K562 (cell line): ENCODE measurements around the gene SERPINE3. TPM values are rescaled to one million over a fixed set of nuclear protein-coding genes. Genes with fewer than 3 reads are reported as not detected.

ENCODE experiments used
- ATAC-seq: fragments of 200-7000 bp; cut with Tn5 transposase; 3 replicates; pipeline ENCODE4 v1.9.1; 2020; ENCODE audit warnings: moderate library complexity
- BruUV-seq: library from RNA; stranded (reverse); fragments of 400-500 nt; replicated peaks from 2 replicates; lab custom pipeline; 2021; lab: Mats Ljungman, UMichigan
- CTCF ChIA-PET: fragments of 300-600 bp; formaldehyde crosslinking; extraction: SDS; loops from one replicate; lab custom pipeline; 2021; ENCODE audit warnings: low intra/inter-chr PET ratio; lab: Yijun Ruan, JAX
- POLR2A ChIA-PET: fragments of 300-600, 350-650 bp; sonication (Branson Sonifier 250); formaldehyde crosslinking; extraction: SDS; loops from one replicate; lab custom pipeline; 2021; ENCODE audit warnings: antibody characterized with exemption, inconsistent platforms; lab: Yijun Ruan, JAX
- DNase-seq, 4 experiments: peaks; one replicate each; pipeline versions ENCODE4 v3.0.0 to v3.0.0-alpha.2; 2011 to 2018; ENCODE audit warnings: low spot score in 3 of 4, mixed read lengths in 3 of 4; ENCODE audit errors: extremely low read depth in 1 of 4
- FAIRE-seq: peaks from 2 replicates; lab custom pipeline; 2011; peaks lifted over from hg19 to GRCh38; lab: Jason Lieb, UNC
- H2AFZ ChIP-seq: 2 replicates; pipeline ENCODE4 v1.6.0; 2011; ENCODE audit warnings: low read depth, low read length, control low read depth, inconsistent platforms
- H3K27ac ChIP-seq: fragments of 200-600 bp; 3 replicates; pipeline ENCODE4 v1.8.0; 2011; ENCODE audit warnings: low read depth, mild to moderate bottlenecking, control low read depth, inconsistent platforms, low read length, moderate library complexity, mixed read lengths; ENCODE audit errors: extremely low read depth
- H3K27me3 ChIP-seq, 2 experiments: fragments of 300-600 bp in 1 of 2; 2 replicates in 1 of 2; 3 replicates in 1 of 2; pipeline versions ENCODE4 v1.6.0 to v1.8.0; 2011; ENCODE audit warnings: inconsistent platforms in 2 of 2, low read length in 2 of 2, mild to moderate bottlenecking in 1 of 2, mixed read lengths in 1 of 2, moderate library complexity in 1 of 2; ENCODE audit not compliant: control insufficient read depth in 2 of 2, insufficient read depth in 2 of 2
- H3K36me3 ChIP-seq: fragments of 300-600 bp; 3 replicates; pipeline ENCODE4 v1.8.0; 2011; ENCODE audit warnings: mild to moderate bottlenecking, low read length, inconsistent platforms; ENCODE audit not compliant: control insufficient read depth, insufficient read depth
- H3K4me1 ChIP-seq, 2 experiments: fragments of 200-600 bp in 1 of 2; replicated peaks in 1 of 2; 2 replicates in 1 of 2; 3 replicates in 1 of 2; pipeline versions ENCODE4 v1.5.1 to v1.8.0; 2011; ENCODE audit warnings: inconsistent platforms in 2 of 2, low read length in 2 of 2, mild to moderate bottlenecking in 1 of 2, mixed read lengths in 1 of 2, moderate library complexity in 1 of 2; ENCODE audit not compliant: control insufficient read depth in 2 of 2, insufficient read depth in 2 of 2
- H3K4me2 ChIP-seq: 2 replicates; pipeline ENCODE4 v1.6.1; 2011; ENCODE audit warnings: low read length, control low read depth, inconsistent platforms, mixed read lengths; ENCODE audit not compliant: insufficient read depth
- H3K4me3 ChIP-seq: fragments of 200-600 bp; sonication (generic), shearing (Covaris generic); 2 replicates; pipeline ENCODE4 v1.5.1; 2016; ENCODE audit warnings: control low read depth, inconsistent platforms
- H3K79me2 ChIP-seq: fragments of 200-600 bp; 3 replicates; pipeline ENCODE4 v1.8.0; 2011; ENCODE audit warnings: low read length, inconsistent platforms; ENCODE audit not compliant: control insufficient read depth, insufficient read depth
- H3K9ac ChIP-seq, 2 experiments: 2 replicates each; pipeline versions ENCODE4 v1.6.0 to v1.6.1; 2011; ENCODE audit warnings: low read depth in 2 of 2, low read length in 2 of 2, control low read depth in 1 of 2, inconsistent platforms in 1 of 2, mild to moderate bottlenecking in 1 of 2, mixed read lengths in 1 of 2; ENCODE audit not compliant: insufficient read depth in 1 of 2
- H3K9me1 ChIP-seq: one replicate; pipeline ENCODE4 v1.6.0; 2011; ENCODE audit warnings: inconsistent platforms, mild to moderate bottlenecking, low read length, moderate library complexity; ENCODE audit not compliant: control insufficient read depth, insufficient read depth
- H3K9me3 ChIP-seq: replicated peaks from 2 replicates; pipeline ENCODE4 v1.5.1; 2011; ENCODE audit warnings: low read depth, low read length, inconsistent platforms; ENCODE audit not compliant: control insufficient read depth, insufficient read depth
- H4K20me1 ChIP-seq: replicated peaks from 2 replicates; pipeline ENCODE4 v1.6.1; 2011; ENCODE audit warnings: low read length, inconsistent platforms, mixed read lengths; ENCODE audit not compliant: control insufficient read depth, insufficient read depth
- CBFA2T2 ChIP-seq: fragments of 450-650 bp; conservative IDR thresholded peaks from 2 replicates; pipeline ENCODE4 v1.6.1; 2017; ENCODE audit warnings: mild to moderate bottlenecking
- DIDO1 ChIP-seq: fragments of 450-650 bp; IDR thresholded peaks from 2 replicates; pipeline ENCODE4 v1.6.1; 2016; ENCODE audit warnings: low read depth, missing biosample characterization, missing genetic modification characterization
- HEY1 ChIP-seq: fragments of 250-450 bp; sonication (Bioruptor Pico); IDR thresholded peaks from 2 replicates; pipeline ENCODE4 v1.5.0; 2020; ENCODE audit warnings: mild to moderate bottlenecking, moderate library complexity, borderline replicate concordance
- KLF10 ChIP-seq: fragments of 250-450 bp; sonication (Bioruptor Pico); IDR thresholded peaks from 2 replicates; pipeline ENCODE4 v1.6.1; 2021; ENCODE audit warnings: matching md5 sums
- MAFG ChIP-seq: fragments of 450-650 bp; conservative IDR thresholded peaks from 2 replicates; pipeline ENCODE4 v1.6.1; 2016; ENCODE audit warnings: missing genetic modification characterization, missing compliant biosample characterization
- PCBP1 ChIP-seq: fragments of 200-400 bp; formaldehyde crosslinking; IDR thresholded peaks from 2 replicates; pipeline ENCODE4 v1.6.1; 2018; ENCODE audit warnings: mild to moderate bottlenecking, low read depth, low read length; ENCODE audit not compliant: poor library complexity, severe bottlenecking
- PPARD ChIP-seq: fragments of 250-450 bp; sonication (Bioruptor Pico); IDR thresholded peaks from 2 replicates; pipeline ENCODE4 v1.8.0; 2022; ENCODE audit warnings: inconsistent platforms, mild to moderate bottlenecking, moderate library complexity
- RBBP5 ChIP-seq: fragments of 200-600 bp; sonication (generic); IDR thresholded peaks from 2 replicates; pipeline ENCODE4 v1.6.1; 2012; ENCODE audit warnings: borderline replicate concordance, mild to moderate bottlenecking, low read length, control low read depth, inconsistent platforms; ENCODE audit not compliant: insufficient read depth, poor library complexity, severe bottlenecking
- RFX1 ChIP-seq: fragments of 450-650 bp; IDR thresholded peaks from 2 replicates; pipeline ENCODE4 v1.6.1; 2016; ENCODE audit warnings: mild to moderate bottlenecking, moderate library complexity
- RNF2 ChIP-seq: sonication (generic); IDR thresholded peaks from 2 replicates; pipeline ENCODE4 v1.6.1; 2016
- SMAD4 ChIP-seq: fragments of 250-450 bp; sonication (Bioruptor Pico); conservative IDR thresholded peaks from 2 replicates; pipeline ENCODE4 v1.8.0; 2021; ENCODE audit warnings: inconsistent platforms, mild to moderate bottlenecking, moderate library complexity
- SMARCC2 ChIP-seq: fragments of 450-650 bp; IDR thresholded peaks from 2 replicates; pipeline ENCODE4 v1.6.1; 2017; ENCODE audit warnings: antibody characterized with exemption, moderate library complexity, mild to moderate bottlenecking, low read depth
- SMARCE1 ChIP-seq: fragments of 450-650 bp; IDR thresholded peaks from 2 replicates; pipeline ENCODE4 v1.7.1; 2016; ENCODE audit warnings: mild to moderate bottlenecking
- TAF15 ChIP-seq: fragments of 200-400 bp; formaldehyde crosslinking; IDR thresholded peaks from 2 replicates; pipeline ENCODE4 v1.6.1; 2017; ENCODE audit warnings: mild to moderate bottlenecking, low read depth, low read length, moderate library complexity
- TEAD2 ChIP-seq: fragments of 450-650 bp; IDR thresholded peaks from 2 replicates; pipeline ENCODE4 v1.6.1; 2016; ENCODE audit warnings: missing genetic modification characterization, control low read depth, missing compliant biosample characterization
- YY1 ChIP-seq, 3 experiments: IDR thresholded peaks; 2 replicates each; pipeline ENCODE4 v1.6.1; 2011; ENCODE audit warnings: low read length in 2 of 3, mild to moderate bottlenecking in 2 of 3, moderate library complexity in 2 of 3, borderline replicate concordance in 1 of 3, control low read depth in 1 of 3, low read depth in 1 of 3; ENCODE audit not compliant: insufficient read depth in 3 of 3, insufficient replicate concordance in 2 of 3, control insufficient read depth in 1 of 3, insufficient read length in 1 of 3; ENCODE audit errors: extremely low read depth in 1 of 3
- ZFP1 ChIP-seq: fragments of 450-650 bp; formaldehyde crosslinking; IDR thresholded peaks from 2 replicates; pipeline ENCODE4 v1.4.0; 2020; ENCODE audit warnings: mild to moderate bottlenecking, mixed read lengths
- ZNF445 ChIP-seq: fragments of 250-450 bp; sonication (Bioruptor Pico); IDR thresholded peaks from 2 replicates; pipeline ENCODE4 v1.4.0; 2020; ENCODE audit warnings: low read depth, mild to moderate bottlenecking, moderate library complexity
- WGBS: fragments of 100-300 bp; shearing (Covaris generic); methylation state at CpG from one replicate; pipeline ENCODE4 v1.1.6; 2016; ENCODE audit warnings: low coverage, mixed read lengths; ENCODE audit not compliant: insufficient coverage; ENCODE audit errors: missing lambda C conversion rate; 5-methylcytosine and 5-hydroxymethylcytosine counted together
- in situ Hi-C: fragments of 300-500 bp; cut with MboI; formaldehyde crosslinking; loops from 4 replicates; pipeline ENCODE4 v1.15.0; 2018; ENCODE audit warnings: inconsistent platforms, mixed read lengths
- intact Hi-C: fragments of 100-400 bp; cut with micrococcal nuclease; formaldehyde crosslinking; loops from 2 replicates; pipeline ENCODE4 v1.14.2; 2022
- polyA plus RNA-seq, 8 experiments: library from polyadenylated mRNA; depleted of rRNA in 4 of 8; stranded (reverse) in 5 of 8; unstranded in 3 of 8; fragments of >200 nt; fragmentation: Nextera tagmentation in 2 of 8; fragmentation: Illumina TruSeq in 1 of 8; extraction: Ambion mirVana in 2 of 8; extraction: Trizol in 1 of 8; gene quantifications; 2 replicates each; pipeline versions ENCODE4 v1.2.1 to v1.2.3, GENCODE V29; 2011 to 2014; ENCODE audit warnings: inconsistent platforms in 1 of 8, missing spikeins in 1 of 8
- total RNA-seq, 7 experiments: library from RNA; depleted of rRNA in 6 of 7; stranded (reverse); fragments of >200 nt in 6 of 7; fragmentation: Illumina TruSeq in 2 of 7; extraction: Trizol in 2 of 7; gene quantifications; 2 replicates each; pipeline versions ENCODE4 v1.2.1 to v1.2.3, GENCODE V29; 2011 to 2021; ENCODE audit warnings: low replicate concordance in 1 of 7
- TF ChIP-seq, protein P1 (sequence below): fragments of 450-650 bp; formaldehyde crosslinking; IDR thresholded peaks from 2 replicates; pipeline ENCODE4 v1.4.0; 2020; ENCODE audit warnings: mild to moderate bottlenecking
- TF ChIP-seq, protein P2 (sequence below): fragments of 450-650 bp; formaldehyde crosslinking; IDR thresholded peaks from 2 replicates; pipeline ENCODE4 v1.4.0; 2022; ENCODE audit warnings: missing genetic modification characterization

SERPINE3 gene
- total and polyA plus RNA-seq, 9 of the 15 experiments (the other 6 are each of a cell fraction or from before 2014, with no cell fraction given), result not detected

DNA sequence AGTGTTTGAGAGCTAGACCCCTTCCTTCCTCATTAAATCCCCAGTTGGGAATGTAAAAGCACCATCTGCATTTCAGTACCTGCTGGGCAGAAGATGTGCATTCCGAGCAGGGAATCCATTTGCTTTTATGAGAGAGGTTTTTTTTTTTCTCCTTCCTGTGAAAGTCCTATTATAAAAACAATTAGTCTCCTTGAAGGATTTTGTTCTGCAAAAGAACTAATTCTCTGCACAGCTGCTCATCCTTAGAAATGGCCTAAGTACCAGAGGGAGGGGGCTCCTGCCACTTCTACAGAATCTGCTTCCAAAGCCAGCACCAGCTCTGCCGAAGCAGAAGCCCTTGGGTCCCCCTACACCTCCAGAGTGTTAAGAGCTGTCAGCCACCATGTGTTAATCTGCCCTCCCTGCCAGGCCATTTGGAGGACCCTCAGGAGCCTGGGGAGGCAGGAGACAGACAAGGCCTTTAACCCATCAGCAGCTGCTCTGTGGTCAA lies 36.4 kb upstream of the SERPINE3 start:
- H3K4me1 ChIP-seq, result no peaks in the 10 kb centered on the region
- TF ChIP-seq TEAD2 (tag) (no peak), PPARD (no peak), MAFG (tag) (no peak), SMARCE1 (no peak), RNF2 (no peak), PCBP1 (no peak), ZFP1 (CRISPR knock-in tag) (no peak), SMARCC2 (no peak), ZNF445 (CRISPR knock-in tag) (no peak), CBFA2T2 (no peak), KLF10 (CRISPR knock-in tag) (no peak), HEY1 (CRISPR knock-in tag) (no peak), SMAD4 (no peak), RFX1 (no peak), DIDO1 (tag) (no peak), YY1 (IDR thresholded peaks at IDR 0.05; ENCODE audit: borderline replicate concordance in 1 of 3, control insufficient read depth in 1 of 3, extremely low read depth in 1 of 3, insufficient read depth in 3 of 3, insufficient read length in 1 of 3, insufficient replicate concordance in 2 of 3, low read depth in 1 of 3, low read length in 2 of 3) (no peak), TAF15 (no peak), RBBP5 (no peak)
- TF ChIP-seq, protein P1, sequence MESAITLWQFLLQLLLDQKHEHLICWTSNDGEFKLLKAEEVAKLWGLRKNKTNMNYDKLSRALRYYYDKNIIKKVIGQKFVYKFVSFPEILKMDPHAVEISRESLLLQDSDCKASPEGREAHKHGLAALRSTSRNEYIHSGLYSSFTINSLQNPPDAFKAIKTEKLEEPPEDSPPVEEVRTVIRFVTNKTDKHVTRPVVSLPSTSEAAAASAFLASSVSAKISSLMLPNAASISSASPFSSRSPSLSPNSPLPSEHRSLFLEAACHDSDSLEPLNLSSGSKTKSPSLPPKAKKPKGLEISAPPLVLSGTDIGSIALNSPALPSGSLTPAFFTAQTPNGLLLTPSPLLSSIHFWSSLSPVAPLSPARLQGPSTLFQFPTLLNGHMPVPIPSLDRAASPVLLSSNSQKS (CRISPR knock-in tag), result no peak
- TF ChIP-seq, protein P2, sequence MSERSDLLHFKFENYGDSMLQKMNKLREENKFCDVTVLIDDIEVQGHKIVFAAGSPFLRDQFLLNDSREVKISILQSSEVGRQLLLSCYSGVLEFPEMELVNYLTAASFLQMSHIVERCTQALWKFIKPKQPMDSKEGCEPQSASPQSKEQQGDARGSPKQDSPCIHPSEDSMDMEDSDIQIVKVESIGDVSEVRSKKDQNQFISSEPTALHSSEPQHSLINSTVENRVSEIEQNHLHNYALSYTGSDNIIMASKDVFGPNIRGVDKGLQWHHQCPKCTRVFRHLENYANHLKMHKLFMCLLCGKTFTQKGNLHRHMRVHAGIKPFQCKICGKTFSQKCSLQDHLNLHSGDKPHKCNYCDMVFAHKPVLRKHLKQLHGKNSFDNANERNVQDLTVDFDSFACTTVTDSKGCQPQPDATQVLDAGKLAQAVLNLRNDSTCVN (CRISPR knock-in tag), result no peak
- 0% methylated on average over 2 of the region's 2 CpGs for WGBS
- ChIA-PET CTCF (no interaction called here), POLR2A (interaction anchor here (0.6 to 1.3 kb wide), 3 partner anchors 14 to 87 kb away, joined by 3 to 4 read pairs (median 4); no protein-coding TSS in a partner anchor)
- H3K9me3 ChIP-seq, result no peaks in the 10 kb centered on the region
- H3K4me3 ChIP-seq, result no peak overlapping the region
- H4K20me1 ChIP-seq, result no peaks in the 10 kb centered on the region
- no TSS peak for BruUV-seq
- no peak for ATAC-seq
- H3K36me3 ChIP-seq, result no peaks in the 10 kb centered on the region
- no peaks in the 10 kb centered on the region for H3K9me1 ChIP-seq
- no peak overlapping the region for H3K4me2 ChIP-seq
- intact Hi-C loops, result no loop called here
- in situ Hi-C loops, result no loop called here
- H3K9ac ChIP-seq, result no peak overlapping the region
- DNase-seq, result no peak
- H3K27me3 ChIP-seq, result peaks cover 2 to 30% of the 10 kb centered on the region in 2 experiments; a peak in 3 of 5 replicates
- no peaks in the 10 kb centered on the region for H3K79me2 ChIP-seq
- no peak overlapping the region for H2AFZ ChIP-seq
- no peak for FAIRE-seq
- no peak overlapping the region for H3K27ac ChIP-seq
